IMR-90 (cell line): ENCODE measurements around the gene APBB3. TPM values are rescaled to one million over a fixed set of nuclear protein-coding genes. Genes with fewer than 3 reads are reported as not detected.
A peak's percentile ranks its signal among the peaks of the same experiment; 100 is the strongest.

Experiments used
- BHLHE40 ChIP-seq: fragments of 150-350 bp; IDR thresholded peaks from 2 replicates; pipeline ENCODE4 v1.6.1; 2016; ENCODE audit warnings: mild to moderate bottlenecking, low read depth, low read length
- CEBPB ChIP-seq: IDR thresholded peaks from 2 replicates; pipeline ENCODE4 v1.6.1; 2012; ENCODE audit warnings: low read depth, low read length, improper control_type of control experiment
- CHD1 ChIP-seq: IDR thresholded peaks from 2 replicates; pipeline ENCODE4 v1.6.1; 2012; ENCODE audit warnings: low read depth, low read length, improper control_type of control experiment
- FOS ChIP-seq: fragments of 150-350 bp; IDR thresholded peaks from 2 replicates; pipeline ENCODE4 v1.6.1; 2016; ENCODE audit warnings: low read depth, low read length
- RCOR1 ChIP-seq: IDR thresholded peaks from 2 replicates; pipeline ENCODE4 v1.6.1; 2012; ENCODE audit warnings: mild to moderate bottlenecking, low read length, improper control_type of control experiment; ENCODE audit not compliant: insufficient replicate concordance
- RFX5 ChIP-seq: IDR thresholded peaks from 2 replicates; pipeline ENCODE4 v1.8.0; 2012; ENCODE audit warnings: low read depth, mild to moderate bottlenecking, low read length, moderate library complexity
- USF2 ChIP-seq: fragments of 150-350 bp; IDR thresholded peaks from 2 replicates; pipeline ENCODE4 v1.6.1; 2017; ENCODE audit warnings: mild to moderate bottlenecking, antibody characterized with exemption, low read length, low read depth
- polyA plus RNA-seq, 3 experiments: library from polyadenylated mRNA; depleted of rRNA; stranded (reverse); fragments of >200 nt; gene quantifications; 2 replicates each; pipeline ENCODE4 v1.2.3, GENCODE V29; 2012; ENCODE audit warnings: low replicate concordance in 1 of 3
- total RNA-seq: library from RNA; depleted of rRNA; stranded (reverse); fragments of >200 nt; gene quantifications from 2 replicates; pipeline ENCODE4 v1.2.3, GENCODE V29; 2012

The APBB3 gene
- total and polyA plus RNA-seq, 2 of the 4 experiments (the other 2 are of a cell fraction), result 6.6 to 23.8 TPM

- TF ChIP-seq USF2 (peak; percentile 93), RCOR1 (no peak), RFX5 (peak; percentile 41; the same call in 1 of the 2 replicates), CHD1 (no peak), FOS (peak; percentile 48; the same call in 1 of the 2 replicates), BHLHE40 (peak; percentile 91), CEBPB (peak; percentile 24)
Observed at GRCh38 chr5:140564196-140565023, at the start of gene APBB3, which contains the start of gene SLC35A4 (continued).
